ENCODE measurements around the gene FRMD3. TPM values are rescaled to one million over a fixed set of nuclear protein-coding genes. Genes with fewer than 3 reads are reported as not detected.

Gene FRMD3
- total RNA-seq, 1 donor from 2014 or later, result 1.9 TPM

GRCh38 chr9:83537331-83538171 is 650 bp downstream of the FRMD3 start:
- TF ChIP-seq EZH2phosphoT487 (IDR thresholded peaks at IDR 0.05), result peak; percentile 53
- TF ChIP-seq, protein P1, sequence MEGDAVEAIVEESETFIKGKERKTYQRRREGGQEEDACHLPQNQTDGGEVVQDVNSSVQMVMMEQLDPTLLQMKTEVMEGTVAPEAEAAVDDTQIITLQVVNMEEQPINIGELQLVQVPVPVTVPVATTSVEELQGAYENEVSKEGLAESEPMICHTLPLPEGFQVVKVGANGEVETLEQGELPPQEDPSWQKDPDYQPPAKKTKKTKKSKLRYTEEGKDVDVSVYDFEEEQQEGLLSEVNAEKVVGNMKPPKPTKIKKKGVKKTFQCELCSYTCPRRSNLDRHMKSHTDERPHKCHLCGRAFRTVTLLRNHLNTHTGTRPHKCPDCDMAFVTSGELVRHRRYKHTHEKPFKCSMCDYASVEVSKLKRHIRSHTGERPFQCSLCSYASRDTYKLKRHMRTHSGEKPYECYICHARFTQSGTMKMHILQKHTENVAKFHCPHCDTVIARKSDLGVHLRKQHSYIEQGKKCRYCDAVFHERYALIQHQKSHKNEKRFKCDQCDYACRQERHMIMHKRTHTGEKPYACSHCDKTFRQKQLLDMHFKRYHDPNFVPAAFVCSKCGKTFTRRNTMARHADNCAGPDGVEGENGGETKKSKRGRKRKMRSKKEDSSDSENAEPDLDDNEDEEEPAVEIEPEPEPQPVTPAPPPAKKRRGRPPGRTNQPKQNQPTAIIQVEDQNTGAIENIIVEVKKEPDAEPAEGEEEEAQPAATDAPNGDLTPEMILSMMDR (IDR thresholded peaks at IDR 0.05), result no peak
- H3K27ac Mint-ChIP-seq, result no peak overlapping the region
- no peaks in the 10 kb centered on the region for H3K36me3 Mint-ChIP-seq
- H2AFZ ChIP-seq (replicated peaks), result peak overlapping the region; percentile 95
- DNase-seq (ENCODE audit: low spot score), result peak; percentile 66
- peak overlapping the region; percentile 81 for H3K4me2 ChIP-seq
- peak overlapping the region; percentile 81 for H3K4me3 Mint-ChIP-seq
- peaks cover 12% of the 10 kb centered on the region for H3F3A ChIP-seq (ENCODE audit: low read depth)
- peaks cover 29% of the 10 kb centered on the region for H3K27me3 Mint-ChIP-seq (ENCODE audit: insufficient read depth, low read depth)
- no peaks in the 10 kb centered on the region for H3K9me3 ChIP-seq (ENCODE audit: low read depth)
- peaks cover 48% of the 10 kb centered on the region for H3K27me3 ChIP-seq
- H3K36me3 ChIP-seq, result no peaks in the 10 kb centered on the region
- H3K9ac ChIP-seq, result no peak overlapping the region
- no peak overlapping the region for H3K27ac ChIP-seq
- no peaks in the 10 kb centered on the region for H4K20me1 ChIP-seq (ENCODE audit: low read depth)
- H3K4me3 ChIP-seq, result peak overlapping the region; percentile 62
- no peaks in the 10 kb centered on the region for H3K79me2 ChIP-seq (ENCODE audit: low read depth)
- peaks cover 21% of the 10 kb centered on the region for H3K4me1 Mint-ChIP-seq
- H3K9me3 Mint-ChIP-seq, result no peaks in the 10 kb centered on the region
- peaks cover 28% of the 10 kb centered on the region for H3K4me1 ChIP-seq

DNA sequence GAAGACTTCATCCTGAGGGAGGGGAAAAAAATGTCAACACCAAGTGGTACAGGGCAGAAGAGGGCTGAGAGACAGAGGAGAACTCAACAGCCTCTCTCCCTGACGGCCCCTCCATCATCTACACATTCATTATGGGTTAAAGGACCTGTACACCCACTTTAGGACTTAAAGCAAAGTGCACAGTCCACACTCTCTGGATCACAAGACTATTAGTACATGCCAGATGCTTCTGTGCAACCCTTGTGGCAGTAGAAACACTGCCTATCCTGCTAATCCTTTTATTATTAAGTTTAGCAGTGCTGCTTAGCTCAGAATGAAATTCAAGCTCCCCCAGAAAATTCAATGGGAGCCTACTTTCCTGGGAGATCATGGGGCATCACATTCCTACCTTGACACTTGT is 1.9 kb downstream of the FRMD3 start:
- Mint-ChIP-seq H3K4me3 (no peak overlapping the region), H3K27ac (no peak overlapping the region), H3K4me1 (peaks cover 21% of the 10 kb centered on the region), H3K27me3 (ENCODE audit: insufficient read depth, low read depth) (peaks cover 29% of the 10 kb centered on the region), H3K36me3 (no peaks in the 10 kb centered on the region), H3K9me3 (no peaks in the 10 kb centered on the region)
- Histone ChIP-seq H3K36me3 (no peaks in the 10 kb centered on the region), H3K9ac (no peak overlapping the region), H3K4me2 (peak overlapping the region; percentile 81), H3K9me3 (ENCODE audit: low read depth) (no peaks in the 10 kb centered on the region), H4K20me1 (ENCODE audit: low read depth) (no peaks in the 10 kb centered on the region), H3K27me3 (peaks cover 47% of the 10 kb centered on the region), H3F3A (ENCODE audit: low read depth) (peaks cover 12% of the 10 kb centered on the region), H3K79me2 (ENCODE audit: low read depth) (no peaks in the 10 kb centered on the region), H3K4me1 (peaks cover 32% of the 10 kb centered on the region), H3K4me3 (peak overlapping the region; percentile 5), H3K27ac (no peak overlapping the region), H2AFZ (replicated peaks) (no peak overlapping the region)
- DNase-seq (ENCODE audit: low spot score), result peak; percentile 31
- TF ChIP-seq EZH2phosphoT487 (IDR thresholded peaks at IDR 0.05) (no peak), EZH2 (IDR thresholded peaks at IDR 0.05) (no peak)
- TF ChIP-seq, protein P1 (IDR thresholded peaks at IDR 0.05), result no peak

- Histone ChIP-seq H3K4me2 (peak overlapping the region; percentile 81), H2AFZ (replicated peaks) (no peak overlapping the region), H3K4me3 (no peak overlapping the region), H3K9ac (no peak overlapping the region), H3K4me1 (peaks cover 33% of the 10 kb centered on the region), H3K79me2 (ENCODE audit: low read depth) (no peaks in the 10 kb centered on the region), H3K36me3 (no peaks in the 10 kb centered on the region), H3F3A (ENCODE audit: low read depth) (peaks cover 12% of the 10 kb centered on the region), H4K20me1 (ENCODE audit: low read depth) (no peaks in the 10 kb centered on the region), H3K9me3 (ENCODE audit: low read depth) (no peaks in the 10 kb centered on the region), H3K27ac (no peak overlapping the region), H3K27me3 (peaks cover 43% of the 10 kb centered on the region)
- Mint-ChIP-seq H3K27me3 (ENCODE audit: insufficient read depth, low read depth) (peaks cover 29% of the 10 kb centered on the region), H3K4me1 (peaks cover 21% of the 10 kb centered on the region), H3K36me3 (no peaks in the 10 kb centered on the region), H3K9me3 (no peaks in the 10 kb centered on the region), H3K4me3 (no peak overlapping the region), H3K27ac (no peak overlapping the region)
- TF ChIP-seq EZH2phosphoT487 (IDR thresholded peaks at IDR 0.05) (no peak), EZH2 (IDR thresholded peaks at IDR 0.05) (no peak)
- TF ChIP-seq, protein P1 (IDR thresholded peaks at IDR 0.05), result no peak
- peak; percentile 68 for DNase-seq (ENCODE audit: low spot score)
These were observed 2.5 kb downstream of the FRMD3 start for GRCh38 chr9:83535736-83536135.
